Neuronal stem cell (in vitro differentiated cells): ENCODE results near the gene COL20A1.

Experiments
- DNase-seq: peaks from one replicate; pipeline ENCODE4 v3.0.0-alpha.2; 2013; ENCODE audit warnings: low spot score
- H2AFZ ChIP-seq: one replicate; pipeline ENCODE4 v1.6.1; 2013; ENCODE audit warnings: mild to moderate bottlenecking, low read length, inconsistent platforms
- H2AK5ac ChIP-seq: 2 replicates; pipeline ENCODE4 v1.6.1; 2013; ENCODE audit warnings: low read depth, mild to moderate bottlenecking, inconsistent platforms, low read length, moderate library complexity, mixed read lengths
- H2BK120ac ChIP-seq: 2 replicates; pipeline ENCODE4 v1.6.1; 2013; ENCODE audit warnings: low read depth, mild to moderate bottlenecking, inconsistent platforms, low read length, moderate library complexity, mixed read lengths
- H2BK12ac ChIP-seq: one replicate; pipeline ENCODE4 v1.6.1; 2013; ENCODE audit warnings: low read length, inconsistent platforms
- H2BK15ac ChIP-seq: 2 replicates; pipeline ENCODE4 v1.6.1; 2013; ENCODE audit warnings: mild to moderate bottlenecking, low read length, inconsistent platforms, mixed read lengths
- H2BK5ac ChIP-seq: one replicate; pipeline ENCODE4 v1.6.1; 2013; ENCODE audit warnings: inconsistent platforms, mild to moderate bottlenecking, low read length, moderate library complexity
- H3K14ac ChIP-seq: one replicate; pipeline ENCODE4 v1.6.1; 2013; ENCODE audit warnings: low read length, inconsistent platforms
- H3K18ac ChIP-seq: 2 replicates; pipeline ENCODE4 v1.6.1; 2013; ENCODE audit warnings: low read length, inconsistent platforms
- H3K23ac ChIP-seq: 2 replicates; pipeline ENCODE4 v1.6.1; 2013; ENCODE audit warnings: low read depth, mild to moderate bottlenecking, mixed read lengths, low read length, inconsistent platforms; ENCODE audit not compliant: poor library complexity
- H3K27ac ChIP-seq: replicated peaks from 3 replicates; pipeline ENCODE4 v1.5.1; 2013; ENCODE audit warnings: low read length, inconsistent platforms
- H3K27me3 ChIP-seq, 3 experiments: 2 replicates each; pipeline ENCODE4 v1.6.1; 2013; ENCODE audit warnings: low read length in 3 of 3, mild to moderate bottlenecking in 2 of 3, inconsistent platforms in 1 of 3, low read depth in 1 of 3, mixed read lengths in 1 of 3, moderate library complexity in 1 of 3; ENCODE audit not compliant: control insufficient read depth in 3 of 3, insufficient read depth in 3 of 3
- H3K36me3 ChIP-seq, 2 donors: replicated peaks in 1 of 2; 2 replicates each; pipeline ENCODE4 v1.6.1; 2013; ENCODE audit warnings: low read length in 2 of 2; ENCODE audit not compliant: control insufficient read depth in 2 of 2, insufficient read depth in 2 of 2
- H3K4ac ChIP-seq: 2 replicates; pipeline ENCODE4 v1.6.1; 2013; ENCODE audit warnings: inconsistent platforms, mild to moderate bottlenecking, low read length, moderate library complexity
- H3K4me1 ChIP-seq, 2 donors: 1 replicate in 1 of 2; 2 replicates in 1 of 2; pipeline ENCODE4 v1.6.1; 2013; ENCODE audit warnings: low read length in 2 of 2, low read depth in 1 of 2; ENCODE audit not compliant: control insufficient read depth in 2 of 2, insufficient read depth in 1 of 2
- H3K4me2 ChIP-seq: one replicate; pipeline ENCODE4 v1.6.1; 2013; ENCODE audit warnings: mild to moderate bottlenecking, low read length, inconsistent platforms; ENCODE audit not compliant: insufficient read depth, poor library complexity, severe bottlenecking
- H3K4me3 ChIP-seq, 2 donors: 2 replicates each; pipeline ENCODE4 v1.5.1; 2013; ENCODE audit warnings: low read length in 2 of 2, mild to moderate bottlenecking in 2 of 2, inconsistent platforms in 1 of 2, moderate library complexity in 1 of 2
- H3K79me1 ChIP-seq: one replicate; pipeline ENCODE4 v1.6.1; 2013; ENCODE audit warnings: low read depth, mild to moderate bottlenecking, inconsistent platforms, low read length, moderate library complexity
- H3K9ac ChIP-seq: one replicate; pipeline ENCODE4 v1.6.1; 2013; ENCODE audit warnings: mild to moderate bottlenecking, low read depth, low read length, inconsistent platforms; ENCODE audit not compliant: poor library complexity
- H3K9me3 ChIP-seq, 2 donors: replicated peaks in 1 of 2; 2 replicates each; pipeline versions ENCODE3 to v1.6.1; 2013; ENCODE audit warnings: low read length in 2 of 2, mild to moderate bottlenecking in 2 of 2, inconsistent platforms in 1 of 2, low read depth in 1 of 2, mixed read lengths in 1 of 2, moderate library complexity in 1 of 2; ENCODE audit not compliant: control insufficient read depth in 2 of 2, insufficient read depth in 1 of 2
- H4K8ac ChIP-seq: one replicate; pipeline ENCODE4 v1.6.1; 2013; ENCODE audit warnings: low read depth, mild to moderate bottlenecking, inconsistent platforms, low read length, moderate library complexity
- H4K91ac ChIP-seq: one replicate; pipeline ENCODE4 v1.6.1; 2013; ENCODE audit warnings: low read length, low read depth, mild to moderate bottlenecking, inconsistent platforms; ENCODE audit not compliant: poor library complexity
- WGBS, 2 donors: extraction: QIAGEN DNeasy Blood & Tissue Kit; methylation state at CpG; one replicate each; pipeline ENCODE4 v1.1.7; 2013; ENCODE audit warnings: missing lambda C conversion rate in 2 of 2, mixed read lengths in 1 of 2; ENCODE audit not compliant: insufficient read length in 2 of 2, insufficient replicate concordance in 1 of 2; ENCODE audit errors: extremely low coverage in 2 of 2; 5-methylcytosine and 5-hydroxymethylcytosine counted together

COL20A1 gene

DNA sequence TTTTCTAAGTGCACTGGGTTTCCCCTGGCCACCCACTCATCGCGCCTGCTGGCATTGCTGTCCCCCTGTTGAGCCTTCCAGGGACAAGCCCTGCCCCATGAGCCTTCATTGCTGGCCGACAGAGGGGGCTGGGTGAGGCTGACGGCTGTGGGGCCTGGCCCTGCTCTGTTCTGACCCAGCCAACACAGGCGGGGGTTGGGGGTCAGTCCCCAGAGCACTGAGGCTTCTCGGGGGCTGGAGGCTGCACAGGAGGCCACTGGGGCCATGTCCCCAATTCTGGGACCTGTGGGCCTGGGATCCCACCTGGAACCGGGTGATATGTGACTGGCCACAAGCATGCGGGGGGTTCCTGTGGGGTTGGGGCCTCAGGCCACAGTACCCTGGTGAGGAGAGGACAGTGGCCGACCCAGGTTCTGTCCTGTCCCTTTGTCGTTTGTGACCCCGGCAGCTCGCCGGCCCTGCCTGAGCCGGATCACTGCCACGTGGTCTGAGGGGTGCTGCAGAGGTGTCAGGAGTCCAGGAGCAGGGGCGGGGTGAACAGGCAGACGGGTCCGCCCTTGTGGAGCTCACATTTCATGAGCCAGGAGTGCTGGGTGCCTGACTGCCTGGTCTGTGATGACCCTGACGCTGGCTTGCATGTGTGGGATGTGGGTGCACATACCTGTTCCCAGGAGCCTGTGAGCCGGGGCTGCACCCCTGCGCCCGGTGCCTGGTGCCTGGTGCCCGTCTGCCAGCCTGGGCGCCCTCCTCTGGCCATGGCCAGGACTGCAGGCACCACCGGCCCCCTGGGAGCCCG, 2.1 kb upstream of the COL20A1 start:
- H3K23ac ChIP-seq = peak overlapping the region; percentile 44
- peak overlapping the region; percentile 90 for H2AK5ac ChIP-seq
- peaks cover 0 to 11% (median 0%) of the 10 kb centered on the region in 3 experiments for H3K27me3 ChIP-seq
- H3K9me3 ChIP-seq = no peaks in the 10 kb centered on the region
- H3K79me1 ChIP-seq = peaks cover 10% of the 10 kb centered on the region
- peak; percentile 44 for DNase-seq
- H2BK120ac ChIP-seq = no peak overlapping the region
- peak overlapping the region; percentile 63 for H2BK12ac ChIP-seq
- H3K4me2 ChIP-seq = peak overlapping the region; percentile 14
- H3K27ac ChIP-seq = no peak overlapping the region
- WGBS, 2 donors = no CpG with 5 or more reads among the region's 26 CpGs
- H2AFZ ChIP-seq = no peak overlapping the region
- peak overlapping the region; percentile 78 for H2BK15ac ChIP-seq
- H4K91ac ChIP-seq = no peak overlapping the region
- no peak overlapping the region for H3K4ac ChIP-seq
- H3K18ac ChIP-seq = peak overlapping the region; percentile 87
- peak overlapping the region; percentile 38 for H3K14ac ChIP-seq
- H2BK5ac ChIP-seq = peak overlapping the region; percentile 93
- H3K4me1 ChIP-seq = peaks cover 11 to 16% of the 10 kb centered on the region in 2 donors
- peaks cover 18 to 35% of the 10 kb centered on the region in 2 donors for H3K36me3 ChIP-seq
- H3K9ac ChIP-seq = peak overlapping the region; percentile 81
- peak overlapping the region; percentile 29 for H4K8ac ChIP-seq
- H3K4me3 ChIP-seq = no peak overlapping the region

DNA sequence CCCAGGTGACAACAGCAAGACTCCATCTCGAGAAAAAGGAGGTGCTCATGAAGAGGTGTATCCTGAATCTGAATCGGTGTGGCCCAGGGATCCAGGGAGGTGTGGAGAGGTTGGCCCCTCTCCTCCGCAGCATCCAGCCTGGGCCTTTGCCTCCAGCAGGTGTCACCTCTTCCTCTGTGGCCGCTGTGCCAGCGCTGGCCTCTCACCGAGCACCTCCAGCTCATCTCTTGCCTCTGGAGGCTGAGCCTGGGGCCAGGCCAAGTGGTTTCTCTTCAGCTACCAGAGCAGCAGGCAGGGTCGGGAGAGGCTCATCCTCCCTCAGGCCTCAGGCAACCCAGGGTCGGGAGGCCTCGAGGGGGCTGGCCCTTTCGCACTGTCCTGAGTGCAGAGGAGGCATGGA, 1.2 kb upstream of the COL20A1 start:
- WGBS, 2 donors = no CpG with 5 or more reads among the region's 10 CpGs
- Histone ChIP-seq H3K9ac (peak overlapping the region; percentile 12), H3K27me3 (peaks cover 0 to 13% (median 0%) of the 10 kb centered on the region in 3 experiments), H2BK5ac (no peak overlapping the region), H4K8ac (no peak overlapping the region), H3K14ac (no peak overlapping the region), H4K91ac (no peak overlapping the region), H3K27ac (no peak overlapping the region), H3K4me2 (no peak overlapping the region), H3K79me1 (peaks cover 8% of the 10 kb centered on the region), H2BK12ac (no peak overlapping the region), H3K18ac (no peak overlapping the region), H3K4me1 (peaks cover 20 to 23% of the 10 kb centered on the region in 2 donors), H3K4ac (no peak overlapping the region), H3K4me3 (no peak overlapping the region), H2BK120ac (no peak overlapping the region), H3K36me3 (peaks cover 13 to 30% of the 10 kb centered on the region in 2 donors), H3K9me3 (no peaks in the 10 kb centered on the region), H2BK15ac (no peak overlapping the region), H2AK5ac (no peak overlapping the region), H3K23ac (peak overlapping the region; percentile 39), H2AFZ (no peak overlapping the region)
- DNase-seq = no peak

DNA sequence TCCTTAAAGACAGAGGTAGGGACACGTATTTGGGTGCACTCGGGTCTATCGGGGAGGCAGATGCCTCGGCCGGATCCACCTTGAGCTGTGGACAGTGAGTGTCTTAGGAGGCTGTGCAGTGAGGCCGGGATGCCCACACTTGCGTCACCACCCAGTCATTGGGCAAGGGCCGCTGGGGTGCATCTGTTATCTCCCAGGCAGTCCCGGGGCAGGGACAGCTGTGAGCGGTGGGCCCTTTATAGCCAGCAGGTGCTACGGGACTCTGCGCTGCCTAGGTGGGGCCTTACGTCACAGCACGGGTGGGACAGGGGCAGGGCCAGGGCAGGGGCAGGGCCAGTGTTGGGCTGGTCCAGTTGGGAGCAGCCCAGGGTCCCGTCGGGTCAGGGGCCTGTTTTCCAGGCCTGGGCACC, 689 bp upstream of the COL20A1 start:
- Histone ChIP-seq H3K27ac (no peak overlapping the region), H3K79me1 (peaks cover 8% of the 10 kb centered on the region), H2BK120ac (no peak overlapping the region), H4K8ac (peak overlapping the region; percentile 82), H3K4me1 (peaks cover 25% of the 10 kb centered on the region in 2 donors), H3K9ac (peak overlapping the region; percentile 60), H2BK15ac (no peak overlapping the region), H3K9me3 (no peaks in the 10 kb centered on the region), H4K91ac (no peak overlapping the region), H3K4ac (no peak overlapping the region), H3K36me3 (peaks cover 13 to 26% of the 10 kb centered on the region in 2 donors), H2AK5ac (peak overlapping the region; percentile 84), H3K14ac (no peak overlapping the region), H3K23ac (peak overlapping the region; percentile 73), H3K27me3 (peaks cover 0 to 13% (median 0%) of the 10 kb centered on the region in 3 experiments), H3K18ac (peak overlapping the region; percentile 57), H2BK5ac (no peak overlapping the region), H2AFZ (no peak overlapping the region), H3K4me2 (no peak overlapping the region), H3K4me3 (no peak overlapping the region), H2BK12ac (no peak overlapping the region)
- DNase-seq = no peak
- whole genome bisulfite sequencing, 2 donors = no CpG with 5 or more reads among the region's 16 CpGs

DNA sequence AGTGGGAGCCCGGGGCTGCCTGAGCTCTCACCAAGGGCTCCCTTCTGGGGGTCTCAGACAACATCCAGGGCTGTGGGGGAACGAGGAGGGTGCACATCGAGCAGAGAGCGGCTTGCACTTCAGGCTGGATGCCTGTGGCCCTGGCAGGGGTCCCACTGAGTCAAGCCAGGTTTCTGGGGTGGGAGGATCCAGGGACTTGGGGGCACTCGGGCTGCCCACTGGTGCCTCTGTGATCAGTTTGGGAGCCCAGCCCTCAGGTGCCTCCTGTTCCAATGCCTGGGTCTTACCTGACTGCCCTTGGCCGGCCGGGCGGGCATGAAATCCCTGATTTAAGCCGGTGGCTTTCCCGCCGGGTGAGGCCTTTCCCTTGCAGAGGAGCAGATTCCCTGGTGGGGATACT, 470 bp downstream of the COL20A1 start:
- WGBS, 2 donors = no CpG with 5 or more reads among the region's 11 CpGs
- no peak overlapping the region for H3K4me3 ChIP-seq
- peak overlapping the region; percentile 90 for H2BK5ac ChIP-seq
- peak overlapping the region; percentile 57 for H3K18ac ChIP-seq
- peaks cover 25 to 27% of the 10 kb centered on the region in 2 donors for H3K4me1 ChIP-seq
- no peak overlapping the region for H2BK120ac ChIP-seq
- no peak overlapping the region for H3K9ac ChIP-seq
- no peaks in the 10 kb centered on the region for H3K9me3 ChIP-seq
- no peak overlapping the region for H3K23ac ChIP-seq
- H4K91ac ChIP-seq = no peak overlapping the region
- H3K27me3 ChIP-seq = peaks cover 0 to 13% (median 0%) of the 10 kb centered on the region in 3 experiments
- peaks cover 8% of the 10 kb centered on the region for H3K79me1 ChIP-seq
- peak overlapping the region; percentile 3 for H2BK12ac ChIP-seq
- no peak overlapping the region for H3K4me2 ChIP-seq
- H3K14ac ChIP-seq = no peak overlapping the region
- no peak overlapping the region for H4K8ac ChIP-seq
- H3K36me3 ChIP-seq = peaks cover 9 to 14% of the 10 kb centered on the region in 2 donors
- H3K27ac ChIP-seq = no peak overlapping the region
- no peak overlapping the region for H3K4ac ChIP-seq
- DNase-seq = no peak
- H2BK15ac ChIP-seq = peak overlapping the region; percentile 97
- H2AFZ ChIP-seq = no peak overlapping the region
- peak overlapping the region; percentile 96 for H2AK5ac ChIP-seq
